ENCODE measurements around the gene ADIG.

ADIG gene

DNA sequence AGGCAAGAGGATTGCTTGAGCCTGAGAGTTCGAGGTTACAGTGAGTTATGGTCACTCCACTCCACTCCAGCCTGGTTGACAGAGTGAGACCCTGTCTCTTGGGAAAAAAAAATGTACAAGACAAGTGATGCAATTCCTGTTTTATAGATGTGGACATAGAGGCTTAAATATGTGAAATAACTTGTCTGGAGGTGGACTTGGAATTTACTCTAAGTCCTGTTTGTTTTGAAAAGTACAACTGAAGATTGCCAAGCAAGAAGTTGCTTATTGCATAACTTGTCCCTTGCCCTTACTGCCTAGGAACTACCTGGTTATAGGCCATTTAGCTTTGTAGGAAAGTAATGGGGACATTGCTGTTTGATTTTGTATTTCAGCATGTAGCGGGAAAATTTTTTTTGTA, 26.0 kb upstream of the ADIG start:
- peaks cover 48% of the 10 kb centered on the region for H3K36me3 Mint-ChIP-seq (ENCODE audit: low read depth)
- H3K27ac Mint-ChIP-seq = no peak overlapping the region
- TF ChIP-seq, protein P1, sequence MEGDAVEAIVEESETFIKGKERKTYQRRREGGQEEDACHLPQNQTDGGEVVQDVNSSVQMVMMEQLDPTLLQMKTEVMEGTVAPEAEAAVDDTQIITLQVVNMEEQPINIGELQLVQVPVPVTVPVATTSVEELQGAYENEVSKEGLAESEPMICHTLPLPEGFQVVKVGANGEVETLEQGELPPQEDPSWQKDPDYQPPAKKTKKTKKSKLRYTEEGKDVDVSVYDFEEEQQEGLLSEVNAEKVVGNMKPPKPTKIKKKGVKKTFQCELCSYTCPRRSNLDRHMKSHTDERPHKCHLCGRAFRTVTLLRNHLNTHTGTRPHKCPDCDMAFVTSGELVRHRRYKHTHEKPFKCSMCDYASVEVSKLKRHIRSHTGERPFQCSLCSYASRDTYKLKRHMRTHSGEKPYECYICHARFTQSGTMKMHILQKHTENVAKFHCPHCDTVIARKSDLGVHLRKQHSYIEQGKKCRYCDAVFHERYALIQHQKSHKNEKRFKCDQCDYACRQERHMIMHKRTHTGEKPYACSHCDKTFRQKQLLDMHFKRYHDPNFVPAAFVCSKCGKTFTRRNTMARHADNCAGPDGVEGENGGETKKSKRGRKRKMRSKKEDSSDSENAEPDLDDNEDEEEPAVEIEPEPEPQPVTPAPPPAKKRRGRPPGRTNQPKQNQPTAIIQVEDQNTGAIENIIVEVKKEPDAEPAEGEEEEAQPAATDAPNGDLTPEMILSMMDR (IDR thresholded peaks at IDR 0.05; ENCODE audit: unreplicated experiment in 3 of 3) = no peak
- no peaks in the 10 kb centered on the region for H3K4me1 Mint-ChIP-seq
- H3K4me3 Mint-ChIP-seq = no peak overlapping the region
- no peaks in the 10 kb centered on the region for H3K9me3 Mint-ChIP-seq
- H3K27me3 Mint-ChIP-seq (ENCODE audit: low read depth) = no peaks in the 10 kb centered on the region

DNA sequence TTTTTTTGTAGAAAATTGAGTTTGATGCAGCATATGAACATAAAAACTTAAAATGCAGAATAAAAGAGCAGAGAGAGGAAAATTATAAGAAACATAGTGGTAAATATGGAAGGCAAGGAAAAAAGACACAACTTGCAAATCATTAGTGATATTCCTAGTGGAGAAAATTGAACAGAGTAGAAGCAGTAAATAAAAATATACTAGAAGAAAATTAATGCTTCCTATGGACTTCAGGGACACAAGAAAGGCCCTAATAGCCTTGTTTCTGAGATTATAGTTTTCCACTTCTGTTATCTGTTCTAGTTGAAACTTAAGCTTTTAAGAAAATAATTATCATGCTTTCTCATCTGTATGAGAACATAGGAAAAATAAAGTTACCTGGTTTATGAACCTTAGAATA, 25.6 kb upstream of the ADIG start:
- H3K9me3 Mint-ChIP-seq = no peaks in the 10 kb centered on the region

DNA sequence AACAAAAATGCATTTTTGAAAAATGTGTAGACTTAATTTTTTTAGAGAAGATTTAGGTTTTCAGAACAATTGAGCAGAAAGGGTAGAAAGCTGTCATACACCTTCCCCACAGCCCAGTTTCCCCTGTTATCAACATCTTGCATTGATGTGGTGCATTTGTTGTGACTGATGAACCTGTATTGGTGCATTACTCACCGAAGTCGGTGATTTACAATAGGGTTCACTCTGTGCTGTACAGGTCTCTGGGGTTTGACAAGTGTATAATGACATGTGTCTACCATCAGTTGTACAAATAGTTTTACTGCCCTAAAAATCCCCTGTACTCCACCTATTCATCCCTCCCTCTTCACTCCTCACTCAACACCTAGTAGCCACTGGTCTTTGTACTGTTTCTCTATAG, 23.8 kb upstream of the ADIG start:
- Mint-ChIP-seq H3K36me3 (ENCODE audit: low read depth) (peaks cover 59% of the 10 kb centered on the region), H3K9me3 (no peaks in the 10 kb centered on the region), H3K4me1 (no peaks in the 10 kb centered on the region), H3K4me3 (no peak overlapping the region), H3K27ac (no peak overlapping the region), H3K27me3 (ENCODE audit: low read depth) (no peaks in the 10 kb centered on the region)
- TF ChIP-seq, protein P1 (IDR thresholded peaks at IDR 0.05; ENCODE audit: unreplicated experiment in 3 of 3) = no peak

More for the DNA sequence above, 25.6 kb upstream of the ADIG start:
- no peaks in the 10 kb centered on the region for H3K27me3 Mint-ChIP-seq (ENCODE audit: low read depth)
- H3K4me1 Mint-ChIP-seq = no peaks in the 10 kb centered on the region
- peaks cover 52% of the 10 kb centered on the region for H3K36me3 Mint-ChIP-seq (ENCODE audit: low read depth)
- TF ChIP-seq, protein P1 (IDR thresholded peaks at IDR 0.05; ENCODE audit: unreplicated experiment in 3 of 3) = no peak
- H3K27ac Mint-ChIP-seq = no peak overlapping the region
- H3K4me3 Mint-ChIP-seq = no peak overlapping the region

DNA sequence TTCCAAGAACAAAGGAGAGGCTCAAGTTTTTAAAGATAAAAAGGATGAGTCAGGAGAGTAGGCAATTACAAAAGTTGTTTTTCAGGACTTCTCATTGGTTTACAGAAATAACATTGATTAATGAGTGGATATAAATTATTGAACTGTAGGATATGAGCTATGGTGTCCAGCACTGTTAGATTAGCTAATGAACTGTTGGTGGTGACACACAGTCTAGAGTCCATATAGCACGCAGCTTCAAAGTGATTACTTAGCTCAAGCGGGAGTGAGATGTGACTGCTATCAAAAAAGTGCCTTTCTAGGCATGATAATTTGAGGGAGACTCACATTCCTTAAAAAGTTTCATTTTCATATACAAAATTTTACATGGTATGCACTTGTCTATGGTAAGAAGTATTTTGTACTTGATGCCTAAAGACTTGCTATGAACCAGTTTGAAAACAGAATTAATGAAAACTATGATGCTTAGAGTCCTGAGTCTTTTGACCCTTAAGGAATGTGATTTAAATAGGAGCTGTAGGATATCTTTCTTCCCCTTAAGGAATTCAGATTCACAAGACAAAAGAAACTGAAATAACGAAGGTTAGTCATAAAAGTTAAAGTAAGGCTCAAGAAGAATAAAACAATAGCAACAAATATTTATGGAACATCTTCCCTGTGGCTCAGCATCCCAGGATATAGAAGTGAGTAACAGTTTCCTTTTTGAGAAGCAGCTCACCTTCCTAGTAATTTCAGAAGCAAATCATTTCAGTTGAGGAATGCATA, 22.2 kb upstream of the ADIG start:
- Mint-ChIP-seq H3K27me3 (ENCODE audit: low read depth) (no peaks in the 10 kb centered on the region), H3K27ac (no peak overlapping the region), H3K36me3 (ENCODE audit: low read depth) (peaks cover 64% of the 10 kb centered on the region), H3K4me1 (no peaks in the 10 kb centered on the region), H3K4me3 (no peak overlapping the region), H3K9me3 (no peaks in the 10 kb centered on the region)
- TF ChIP-seq, protein P1 (IDR thresholded peaks at IDR 0.05; ENCODE audit: unreplicated experiment in 3 of 3) = no peak

DNA sequence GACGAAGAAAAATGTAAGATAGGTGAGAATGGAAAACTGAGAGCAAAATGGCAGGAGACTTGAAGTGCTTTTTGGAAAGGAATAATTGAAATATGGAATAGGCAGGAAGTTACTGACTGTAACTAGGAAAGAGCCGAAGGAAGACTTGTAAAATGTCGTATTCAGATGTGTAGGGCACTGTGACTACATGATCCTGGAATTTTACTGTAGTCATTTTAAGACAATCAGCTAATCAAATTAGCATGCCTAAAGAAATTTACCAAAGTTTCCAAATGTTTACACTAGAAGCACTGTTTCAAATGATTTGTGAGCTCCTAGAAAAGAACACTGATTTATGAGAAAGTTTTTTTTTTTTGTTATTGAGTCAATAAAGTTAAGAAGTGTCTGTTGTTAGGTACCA, 21.2 kb upstream of the ADIG start:
- Mint-ChIP-seq H3K27me3 (ENCODE audit: low read depth) (no peaks in the 10 kb centered on the region), H3K9me3 (no peaks in the 10 kb centered on the region), H3K4me3 (no peak overlapping the region), H3K4me1 (no peaks in the 10 kb centered on the region), H3K27ac (no peak overlapping the region), H3K36me3 (ENCODE audit: low read depth) (peaks cover 63% of the 10 kb centered on the region)
- TF ChIP-seq, protein P1 (IDR thresholded peaks at IDR 0.05; ENCODE audit: unreplicated experiment in 3 of 3) = no peak

DNA sequence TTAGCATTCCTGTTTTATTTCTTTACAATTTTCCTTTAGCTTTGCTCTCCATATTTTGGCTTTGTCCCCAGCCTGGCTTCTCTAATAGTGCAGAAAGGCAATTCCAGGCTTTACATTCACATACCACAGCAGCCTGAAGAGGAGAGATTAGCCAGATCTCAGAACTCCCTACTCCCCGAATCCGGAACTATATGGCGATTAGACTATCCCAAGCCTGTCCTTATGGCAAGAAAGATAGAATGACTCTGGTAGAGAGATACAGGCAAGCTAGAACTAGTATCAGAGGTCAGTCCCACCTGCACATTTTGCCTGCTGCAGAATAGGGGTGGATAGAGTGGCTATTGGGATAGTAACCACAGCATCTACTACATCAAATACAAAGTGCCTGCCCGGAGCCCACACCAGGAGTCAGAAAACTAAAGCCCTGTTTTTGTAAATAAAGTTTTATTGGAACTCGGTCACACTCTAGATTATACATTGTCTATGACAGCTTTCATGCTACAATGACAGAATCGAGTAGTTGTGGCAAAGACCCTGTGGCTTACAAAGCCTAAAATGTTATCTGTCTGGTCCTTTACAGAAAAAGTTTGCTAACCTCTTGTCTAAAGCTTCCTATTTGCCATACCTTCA, 17.1 kb upstream of the ADIG start:
- H3K4me1 Mint-ChIP-seq = no peaks in the 10 kb centered on the region
- H3K9me3 Mint-ChIP-seq = no peaks in the 10 kb centered on the region
- TF ChIP-seq, protein P1 (IDR thresholded peaks at IDR 0.05; ENCODE audit: unreplicated experiment in 3 of 3) = no peak

More for the DNA sequence above, 17.1 kb upstream of the ADIG start:
- peaks cover 66% of the 10 kb centered on the region for H3K36me3 Mint-ChIP-seq (ENCODE audit: low read depth)
- H3K4me3 Mint-ChIP-seq = no peak overlapping the region
- no peak overlapping the region for H3K27ac Mint-ChIP-seq
- H3K27me3 Mint-ChIP-seq (ENCODE audit: low read depth) = no peaks in the 10 kb centered on the region
